ENCODE measurements around the gene ACOT7.

GRCh38 chr1:6239213-6239752 lies 154.3 kb downstream of the ACOT7 start:
- TF ChIP-seq CTCF (conservative IDR thresholded peaks at IDR 0.05; ENCODE audit: low read length) = no peak
- TF ChIP-seq EZH2phosphoT487 (IDR thresholded peaks at IDR 0.05; ENCODE audit: borderline replicate concordance, low read depth, low read length) = no peak

All from OCI-LY7 (cell line).